HT1080 (cell line): ENCODE data around the gene TSPY3. TPM values are rescaled to one million over a fixed set of nuclear protein-coding genes. Genes with fewer than 3 reads are reported as not detected.
"Not testable (repeated sequence)": the region's sequence is repeated elsewhere in the genome, so short reads cannot be mapped to it uniquely, and the experiment has no call there.

Source experiments
- DNase-seq: peaks from one replicate; pipeline ENCODE4 v3.0.0-alpha.2; 2015; ENCODE audit warnings: low read depth
- polyA plus RNA-seq, 2 experiments: library from polyadenylated mRNA; depleted of rRNA; stranded (reverse); fragments of >200 nt; gene quantifications; 2 replicates each; pipeline ENCODE4 v1.2.3, GENCODE V29; 2015
- total RNA-seq: library from RNA; depleted of rRNA; stranded (reverse); fragments of >200 nt; shearing (Covaris generic); gene quantifications from 2 replicates; pipeline ENCODE4 v1.2.3, GENCODE V29; 2014; rRNA removed

Gene TSPY3, protein sequence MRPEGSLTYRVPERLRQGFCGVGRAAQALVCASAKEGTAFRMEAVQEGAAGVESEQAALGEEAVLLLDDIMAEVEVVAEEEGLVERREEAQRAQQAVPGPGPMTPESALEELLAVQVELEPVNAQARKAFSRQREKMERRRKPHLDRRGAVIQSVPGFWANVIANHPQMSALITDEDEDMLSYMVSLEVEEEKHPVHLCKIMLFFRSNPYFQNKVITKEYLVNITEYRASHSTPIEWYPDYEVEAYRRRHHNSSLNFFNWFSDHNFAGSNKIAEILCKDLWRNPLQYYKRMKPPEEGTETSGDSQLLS
- total RNA-seq: not detected in 2 replicates
- polyA plus RNA-seq (2015; cell fraction: cytosol; rRNA removed): not detected in 2 replicates
- polyA plus RNA-seq (2015; cell fraction: nucleus; rRNA removed): not detected in 2 replicates

- not testable (repeated sequence) for DNase-seq
Measured at GRCh38 chrY:9398121-9398520, at the start of gene TSPY3. Gene TSPY3 (plus strand): TSS chrY:9398421. CDS start chrY:9398467, 46 bp downstream.

GRCh38 chrY:9357497-9357896 lies 40.7 kb upstream of the TSPY3 start, which contains the start of gene TSPY8:
Gene TSPY8 (plus strand): TSS chrY:9357797. CDS start chrY:9357843, 46 bp downstream.
- DNase-seq: not testable (repeated sequence)

- not testable (repeated sequence) for DNase-seq
Measured at GRCh38 chrY:9396527-9396926, 1.7 kb upstream of the TSPY3 start.

Other genes starting within 250 kb of the TSPY3 start
- gene TSPY4, start 61.0 kb upstream of the TSPY3 start, total RNA-seq: 2.4 TPM in 1 of 2 replicates, not detected in the other
- gene TSPY8, start 40.6 kb upstream of the TSPY3 start, total RNA-seq: not detected in 2 replicates
- not detected in 2 replicates for gene TSPY1, start 68.5 kb downstream of the TSPY3 start, total RNA-seq
- gene TSPY9, start 88.8 kb downstream of the TSPY3 start, total RNA-seq: not detected in 2 replicates
- gene TSPY10, start 129.5 kb downstream of the TSPY3 start, total RNA-seq: 2.9 TPM in 1 of 2 replicates, not detected in the other